Measurements from ENCODE around the gene ASPG.

ASPG gene

GRCh38 chr14:104163541-104163940 is 78.0 kb downstream of the ASPG start:
- no peak for DNase-seq (ENCODE audit: low read depth)

- no peak for DNase-seq (ENCODE audit: low read depth)
Measured at GRCh38 chr14:104164041-104164440, 78.5 kb downstream of the ASPG start.

- DNase-seq (ENCODE audit: low read depth): no peak
Measured at GRCh38 chr14:104164512-104164911, 79.0 kb downstream of the ASPG start.
